PC-3 (cell line): Measurements from ENCODE around the gene SLC1A3. TPM values are rescaled to one million over a fixed set of nuclear protein-coding genes. Genes with fewer than 3 reads are reported as not detected.

ENCODE experiments used
- ATAC-seq: fragments of 200-7000 bp; cut with Tn5 transposase; 2 replicates; pipeline ENCODE4 v1.9.1; 2020; ENCODE audit warnings: mild to moderate bottlenecking, moderate library complexity
- BruUV-seq: library from RNA; stranded (reverse); fragments of 400-500 nt; replicated peaks from 2 replicates; lab custom pipeline; 2021; lab: Mats Ljungman, UMichigan
- CTCF ChIA-PET: fragments of 300-600 bp; sonication (Branson Sonifier 250); formaldehyde crosslinking; loops from one replicate; lab custom pipeline; 2022; ENCODE audit warnings: antibody characterized with exemption; lab: Charles Lee
- POLR2A ChIA-PET: fragments of 300-600 bp; sonication (Branson Sonifier 250); formaldehyde crosslinking; loops from one replicate; lab custom pipeline; 2022; ENCODE audit warnings: antibody characterized with exemption; ENCODE audit not compliant: unreplicated experiment; lab: Charles Lee
- DNase-seq: peaks from one replicate; pipeline ENCODE4 v3.0.0-alpha.2; 2015
- H2AFZ ChIP-seq: fragments of 300-600 bp; sonication (generic); 2 replicates; pipeline ENCODE4 v1.6.0; 2016; ENCODE audit warnings: antibody characterized with exemption, low read length
- H3F3A ChIP-seq: fragments of 300-600 bp; sonication (generic); one replicate; pipeline ENCODE4 v1.6.0; 2017; ENCODE audit warnings: antibody characterized with exemption, low read length, control low read depth, mild to moderate bottlenecking; ENCODE audit not compliant: unreplicated experiment
- H3K27ac ChIP-seq: fragments of 300-600 bp; sonication (generic); 2 replicates; pipeline ENCODE4 v1.5.1; 2016; ENCODE audit warnings: mild to moderate bottlenecking, low read length
- H3K27me3 ChIP-seq: fragments of 300-600 bp; sonication (generic); 2 replicates; pipeline ENCODE4 v1.6.1; 2016; ENCODE audit warnings: low read length, mixed read lengths
- H3K36me3 ChIP-seq: fragments of 300-600 bp; sonication (generic); 2 replicates; pipeline ENCODE4 v1.6.1; 2016; ENCODE audit warnings: low read depth, mixed run types, low read length, mixed read lengths
- H3K4me1 ChIP-seq: fragments of 300-600 bp; sonication (generic); 2 replicates; pipeline ENCODE4 v1.5.1; 2016; ENCODE audit warnings: low read length; ENCODE audit not compliant: insufficient read depth
- H3K4me2 ChIP-seq: fragments of 300-600 bp; sonication (generic); 2 replicates; pipeline ENCODE4 v1.6.0; 2016; ENCODE audit warnings: low read length
- H3K4me3 ChIP-seq: fragments of 300-600 bp; sonication (generic); 2 replicates; pipeline ENCODE4 v1.5.1; 2016; ENCODE audit warnings: mild to moderate bottlenecking, low read length, mixed read lengths
- H3K79me2 ChIP-seq: fragments of 300-600 bp; sonication (generic); 2 replicates; pipeline ENCODE4 v1.6.1; 2017; ENCODE audit warnings: low read length, mixed read lengths
- H3K9ac ChIP-seq: fragments of 300-600 bp; sonication (generic); 2 replicates; pipeline ENCODE4 v1.6.0; 2016; ENCODE audit warnings: mild to moderate bottlenecking, low read length
- H3K9me2 ChIP-seq: fragments of 300-600 bp; sonication (generic); replicated peaks from 2 replicates; pipeline ENCODE4 v1.6.1; 2016; ENCODE audit warnings: mixed run types, low read length, mixed read lengths
- H3K9me3 ChIP-seq: fragments of 300-600 bp; sonication (generic); 2 replicates; pipeline ENCODE4 v1.6.1; 2016; ENCODE audit warnings: low read length, mixed read lengths
- H4K20me1 ChIP-seq: fragments of 300-600 bp; sonication (generic); 2 replicates; pipeline ENCODE4 v1.6.1; 2016; ENCODE audit warnings: low read length, mixed read lengths
- EZH2 ChIP-seq: fragments of 300-600 bp; sonication (generic); IDR thresholded peaks from one replicate; pipeline ENCODE4 v1.6.1; 2017; ENCODE audit warnings: antibody characterized with exemption, mild to moderate bottlenecking, low read length; ENCODE audit not compliant: unreplicated experiment
- EZH2phosphoT487 ChIP-seq: fragments of 300-600 bp; sonication (generic); IDR thresholded peaks from 2 replicates; pipeline ENCODE4 v1.6.1; 2018; ENCODE audit warnings: mild to moderate bottlenecking, antibody characterized with exemption, low read length, borderline replicate concordance
- intact Hi-C: fragments of 100-400 bp; cut with micrococcal nuclease; formaldehyde crosslinking; loops from 2 replicates; pipeline ENCODE4 v1.9.0; 2023
- total RNA-seq: library from RNA; depleted of rRNA; stranded (reverse); fragments of >200 nt; gene quantifications from 2 replicates; pipeline ENCODE4 v1.2.3, GENCODE V29; 2014
- TF ChIP-seq, protein P1 (sequence below): fragments of 300-600 bp; sonication (generic); conservative IDR thresholded peaks from 2 replicates; pipeline ENCODE4 v1.5.1; 2017; ENCODE audit warnings: antibody characterized with exemption, low read depth, mild to moderate bottlenecking, low read length

SLC1A3 gene
- total RNA-seq, 1 experiment from 2014 or later: 24.7 TPM

DNA sequence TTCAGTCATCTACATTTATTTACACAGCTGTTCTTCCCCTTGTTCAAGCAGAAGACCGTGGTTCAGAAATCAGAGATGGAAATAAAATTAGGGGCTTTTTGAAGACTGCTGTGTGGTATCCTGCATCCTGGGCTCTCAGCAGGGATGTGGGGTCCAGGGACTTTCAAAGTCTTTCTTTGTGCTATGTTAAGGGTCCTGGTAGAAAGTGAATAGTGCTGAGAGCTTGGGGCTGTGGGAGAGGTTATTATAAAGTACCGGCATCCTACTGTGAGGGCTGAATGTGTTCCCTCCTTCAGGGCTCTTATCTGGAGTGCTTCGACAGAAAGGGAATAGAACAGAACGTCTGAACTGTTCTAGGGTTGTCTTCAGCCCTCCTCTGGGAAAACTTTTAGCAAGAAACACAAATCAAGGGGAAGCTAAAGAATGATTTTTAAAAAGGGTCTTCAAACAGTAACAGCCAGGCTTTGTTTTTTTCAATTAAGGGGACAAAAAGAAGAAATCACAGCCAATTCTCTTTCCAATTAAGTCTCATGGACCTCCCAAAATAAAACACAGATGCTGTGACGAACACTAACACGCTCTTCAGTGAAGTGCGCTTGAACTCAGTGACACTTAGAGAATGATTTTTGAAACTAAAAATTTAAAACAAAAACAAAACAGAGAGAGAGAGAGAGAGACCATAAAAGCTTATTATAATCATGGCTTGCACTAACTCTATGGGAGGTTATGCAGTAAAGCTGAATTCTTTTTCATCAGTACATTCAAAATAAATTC is 15.7 kb upstream of the SLC1A3 start:
- intact Hi-C loops: no loop called here
- Histone ChIP-seq H3K4me1 (no peaks in the 10 kb centered on the region), H3K27me3 (peaks cover 7% of the 10 kb centered on the region), H2AFZ (no peak overlapping the region), H3K27ac (no peak overlapping the region), H3K36me3 (no peaks in the 10 kb centered on the region), H3K4me2 (no peak overlapping the region), H3K4me3 (no peak overlapping the region), H3K79me2 (no peaks in the 10 kb centered on the region), H3K9me2 (no peaks in the 10 kb centered on the region), H3F3A (no peaks in the 10 kb centered on the region), H3K9me3 (no peaks in the 10 kb centered on the region), H3K9ac (no peak overlapping the region), H4K20me1 (no peaks in the 10 kb centered on the region)
- no peak for TF ChIP-seq EZH2phosphoT487
- TF ChIP-seq, protein P1, sequence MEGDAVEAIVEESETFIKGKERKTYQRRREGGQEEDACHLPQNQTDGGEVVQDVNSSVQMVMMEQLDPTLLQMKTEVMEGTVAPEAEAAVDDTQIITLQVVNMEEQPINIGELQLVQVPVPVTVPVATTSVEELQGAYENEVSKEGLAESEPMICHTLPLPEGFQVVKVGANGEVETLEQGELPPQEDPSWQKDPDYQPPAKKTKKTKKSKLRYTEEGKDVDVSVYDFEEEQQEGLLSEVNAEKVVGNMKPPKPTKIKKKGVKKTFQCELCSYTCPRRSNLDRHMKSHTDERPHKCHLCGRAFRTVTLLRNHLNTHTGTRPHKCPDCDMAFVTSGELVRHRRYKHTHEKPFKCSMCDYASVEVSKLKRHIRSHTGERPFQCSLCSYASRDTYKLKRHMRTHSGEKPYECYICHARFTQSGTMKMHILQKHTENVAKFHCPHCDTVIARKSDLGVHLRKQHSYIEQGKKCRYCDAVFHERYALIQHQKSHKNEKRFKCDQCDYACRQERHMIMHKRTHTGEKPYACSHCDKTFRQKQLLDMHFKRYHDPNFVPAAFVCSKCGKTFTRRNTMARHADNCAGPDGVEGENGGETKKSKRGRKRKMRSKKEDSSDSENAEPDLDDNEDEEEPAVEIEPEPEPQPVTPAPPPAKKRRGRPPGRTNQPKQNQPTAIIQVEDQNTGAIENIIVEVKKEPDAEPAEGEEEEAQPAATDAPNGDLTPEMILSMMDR: no peak
- TF ChIP-seq EZH2: no peak
- no peak for DNase-seq
- no peak for ATAC-seq
- ChIA-PET CTCF (no interaction called here), POLR2A (no interaction called here)
- BruUV-seq: no TSS peak

DNA sequence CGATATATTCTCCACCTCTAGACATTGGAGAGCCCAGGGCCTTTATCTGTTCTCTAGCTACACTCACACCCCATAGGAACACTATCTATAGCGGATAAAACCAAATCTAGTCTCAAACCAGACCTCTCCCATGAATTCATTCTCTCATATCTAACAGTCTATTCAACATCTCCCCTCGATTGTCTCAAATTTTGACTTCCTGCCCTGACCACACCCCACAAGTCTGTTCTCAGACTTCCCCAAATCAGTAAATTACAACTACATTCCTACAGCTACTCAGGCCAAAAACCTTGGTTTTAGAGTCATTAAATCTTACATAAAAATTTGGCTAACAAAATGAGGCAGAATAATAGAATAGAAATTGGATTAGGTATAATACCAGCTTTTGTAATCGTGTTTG is 12.5 kb upstream of the SLC1A3 start:
- Histone ChIP-seq H3F3A (no peaks in the 10 kb centered on the region), H3K27me3 (no peaks in the 10 kb centered on the region), H3K27ac (no peak overlapping the region), H3K79me2 (no peaks in the 10 kb centered on the region), H4K20me1 (no peaks in the 10 kb centered on the region), H3K4me3 (no peak overlapping the region), H3K9ac (no peak overlapping the region), H3K9me3 (no peaks in the 10 kb centered on the region), H3K4me2 (no peak overlapping the region), H3K4me1 (no peaks in the 10 kb centered on the region), H3K36me3 (no peaks in the 10 kb centered on the region), H3K9me2 (no peaks in the 10 kb centered on the region), H2AFZ (no peak overlapping the region)
- no TSS peak for BruUV-seq
- POLR2A ChIA-PET: no interaction called here
- DNase-seq (no peak), ATAC-seq (no peak)
- CTCF ChIA-PET: interaction anchor here (0.6 kb wide), 1 partner anchor 88 kb away, joined by 3 read pairs; no protein-coding TSS in a partner anchor
- intact Hi-C loops: no loop called here
- TF ChIP-seq, protein P1: no peak
- TF ChIP-seq EZH2 (no peak), EZH2phosphoT487 (no peak)

DNA sequence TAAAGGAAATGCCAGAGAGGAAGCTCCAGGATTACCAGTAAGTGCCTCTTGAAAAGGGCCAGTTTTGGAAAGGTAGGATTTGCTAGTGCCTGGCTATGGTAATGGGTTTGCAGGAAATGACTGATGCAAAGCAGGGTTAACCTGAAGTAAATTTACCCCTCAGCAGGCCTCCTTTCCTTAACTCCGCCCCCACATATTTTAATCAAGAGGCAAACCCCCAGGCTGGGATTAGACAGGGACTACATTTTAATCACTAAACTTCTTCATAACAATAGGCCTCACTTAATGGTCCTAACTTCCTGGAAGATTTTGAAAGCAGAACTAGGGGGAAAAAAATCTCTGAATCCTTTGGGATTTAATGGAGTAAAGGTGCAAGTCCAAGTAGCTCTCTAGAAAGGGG is 10.2 kb upstream of the SLC1A3 start:
- H3K27ac ChIP-seq: no peak overlapping the region
- no peak overlapping the region for H3K4me3 ChIP-seq
- H3F3A ChIP-seq: no peaks in the 10 kb centered on the region
- TF ChIP-seq EZH2 (no peak), EZH2phosphoT487 (no peak)
- TF ChIP-seq, protein P1: no peak
- H3K9me2 ChIP-seq: no peaks in the 10 kb centered on the region
- H4K20me1 ChIP-seq: no peaks in the 10 kb centered on the region
- H3K4me1 ChIP-seq: no peaks in the 10 kb centered on the region
- ATAC-seq (no peak), DNase-seq (no peak)
- intact Hi-C loops: no loop called here
- no peaks in the 10 kb centered on the region for H3K79me2 ChIP-seq
- ChIA-PET CTCF (no interaction called here), POLR2A (no interaction called here)
- H3K36me3 ChIP-seq: no peaks in the 10 kb centered on the region
- H3K27me3 ChIP-seq: no peaks in the 10 kb centered on the region
- BruUV-seq: no TSS peak
- no peak overlapping the region for H3K4me2 ChIP-seq
- no peak overlapping the region for H3K9ac ChIP-seq
- H2AFZ ChIP-seq: no peak overlapping the region
- H3K9me3 ChIP-seq: no peaks in the 10 kb centered on the region
